Peyer's patch (tissue), 4 donors: ENCODE measurements around the gene HSPA13.

Experiments used
- CTCF ChIP-seq, 6 experiments: fragments of 450-650 bp in 4 of 6; fragments of 200-600 bp in 2 of 6; sonication (generic) in 1 of 6; IDR thresholded peaks; one replicate each; pipeline ENCODE4 v1.5.1; 2017 to 2019; ENCODE audit warnings: antibody characterized with exemption in 6 of 6, mild to moderate bottlenecking in 3 of 6, moderate library complexity in 1 of 6
- POLR2A ChIP-seq, 2 donors: fragments of 450-650 bp; IDR thresholded peaks; one replicate each; pipeline ENCODE4 v1.5.1; 2017; ENCODE audit warnings: antibody characterized with exemption in 2 of 2, mild to moderate bottlenecking in 2 of 2, moderate library complexity in 2 of 2

- TF ChIP-seq CTCF (IDR thresholded peaks at IDR 0.05) (no peak), POLR2A (IDR thresholded peaks at IDR 0.05) (no peak)
Observed at GRCh38 chr21:14401217-14401616, 18.3 kb upstream of the HSPA13 start.
